GM21381 (cell line): ENCODE data around the gene TARS1.

Experiments used
- ATAC-seq: cut with Tn5 transposase; IDR thresholded peaks from one replicate; pipeline ENCODE4 v1.9.1; 2021; ENCODE audit warnings: mild to moderate bottlenecking, moderate library complexity; ENCODE audit not compliant: unreplicated experiment

The TARS1 gene

DNA sequence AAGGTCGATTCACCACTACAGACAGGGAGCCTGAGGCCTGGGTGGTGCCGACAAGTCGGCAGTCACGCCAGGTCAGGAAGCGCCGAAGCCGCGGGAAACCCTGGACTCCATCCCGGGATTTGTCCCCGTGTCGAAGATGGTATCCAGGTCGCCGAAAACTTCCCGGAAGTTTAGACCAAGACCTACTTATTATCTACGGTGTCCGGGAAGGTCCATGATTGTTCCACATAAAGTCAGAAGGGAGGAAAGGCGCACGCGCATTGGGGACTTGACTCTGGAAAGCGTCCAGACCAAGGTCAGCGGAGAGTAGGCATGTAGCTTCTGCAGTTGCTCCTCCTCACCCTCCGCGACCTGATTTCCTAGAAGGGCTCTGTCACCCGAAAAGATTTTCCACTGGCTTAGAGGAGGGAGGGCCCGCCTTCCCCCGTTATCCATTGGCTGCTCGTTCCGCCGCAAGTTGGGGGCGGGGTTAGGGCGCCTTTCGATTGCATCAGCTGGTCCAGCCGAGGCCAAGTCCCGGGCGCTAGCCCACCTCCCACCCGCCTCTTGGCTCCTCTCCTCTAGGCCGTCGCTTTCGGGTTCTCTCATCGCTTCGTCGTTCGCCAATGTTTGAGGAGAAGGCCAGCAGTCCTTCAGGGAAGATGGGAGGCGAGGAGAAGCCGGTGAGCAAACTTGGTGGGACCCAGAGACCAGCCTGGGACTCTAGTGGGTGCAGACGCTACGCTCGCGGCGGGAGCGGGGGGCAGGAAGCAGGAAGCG lies at the start of gene TARS1:
Gene TARS1, plus strand, starts transcription at position 484 of the 759 bp plus-strand sequence. Its CDS starts 122 bp downstream, at position 606.
- peak; percentile 95 for ATAC-seq

DNA sequence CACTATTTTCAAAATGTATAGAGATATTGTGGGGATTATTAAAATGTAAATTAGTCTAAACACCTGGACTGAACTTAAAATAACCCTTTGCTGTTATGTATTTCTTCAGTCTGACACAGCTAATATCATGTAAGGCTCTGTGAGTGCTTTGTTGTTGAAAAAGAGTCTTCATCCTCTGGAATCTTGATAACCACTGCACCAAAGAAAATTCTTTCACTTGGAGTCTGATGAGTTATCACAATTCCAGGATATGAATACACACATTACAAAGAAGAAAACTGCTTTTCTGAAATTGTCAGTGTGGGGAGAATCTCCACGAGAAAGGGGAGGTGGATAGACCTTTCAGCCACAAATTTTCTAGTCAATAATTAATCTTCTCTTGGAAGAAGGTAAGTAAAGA lies 42.3 kb upstream of the TARS1 start:
- ATAC-seq, result no peak

DNA sequence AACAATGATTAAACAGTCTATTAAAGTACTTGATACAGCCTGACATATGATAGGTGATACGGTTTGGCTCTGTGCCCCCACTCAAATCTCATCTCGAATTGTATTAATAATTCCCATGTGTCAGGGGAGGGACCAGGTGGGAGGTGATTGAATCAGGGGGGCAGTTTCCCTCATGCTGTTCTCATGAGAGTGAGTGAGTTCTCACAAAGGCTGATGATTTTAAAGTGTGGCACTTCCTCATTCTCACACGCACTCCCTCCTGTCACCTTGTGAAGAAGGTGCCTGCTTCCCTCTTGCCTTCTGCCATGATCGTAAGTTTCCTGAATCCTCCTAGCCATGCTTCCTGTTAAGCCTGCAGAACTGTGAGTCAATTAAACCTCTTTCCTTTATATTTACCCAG lies 40.1 kb upstream of the TARS1 start:
- ATAC-seq, result no peak

DNA sequence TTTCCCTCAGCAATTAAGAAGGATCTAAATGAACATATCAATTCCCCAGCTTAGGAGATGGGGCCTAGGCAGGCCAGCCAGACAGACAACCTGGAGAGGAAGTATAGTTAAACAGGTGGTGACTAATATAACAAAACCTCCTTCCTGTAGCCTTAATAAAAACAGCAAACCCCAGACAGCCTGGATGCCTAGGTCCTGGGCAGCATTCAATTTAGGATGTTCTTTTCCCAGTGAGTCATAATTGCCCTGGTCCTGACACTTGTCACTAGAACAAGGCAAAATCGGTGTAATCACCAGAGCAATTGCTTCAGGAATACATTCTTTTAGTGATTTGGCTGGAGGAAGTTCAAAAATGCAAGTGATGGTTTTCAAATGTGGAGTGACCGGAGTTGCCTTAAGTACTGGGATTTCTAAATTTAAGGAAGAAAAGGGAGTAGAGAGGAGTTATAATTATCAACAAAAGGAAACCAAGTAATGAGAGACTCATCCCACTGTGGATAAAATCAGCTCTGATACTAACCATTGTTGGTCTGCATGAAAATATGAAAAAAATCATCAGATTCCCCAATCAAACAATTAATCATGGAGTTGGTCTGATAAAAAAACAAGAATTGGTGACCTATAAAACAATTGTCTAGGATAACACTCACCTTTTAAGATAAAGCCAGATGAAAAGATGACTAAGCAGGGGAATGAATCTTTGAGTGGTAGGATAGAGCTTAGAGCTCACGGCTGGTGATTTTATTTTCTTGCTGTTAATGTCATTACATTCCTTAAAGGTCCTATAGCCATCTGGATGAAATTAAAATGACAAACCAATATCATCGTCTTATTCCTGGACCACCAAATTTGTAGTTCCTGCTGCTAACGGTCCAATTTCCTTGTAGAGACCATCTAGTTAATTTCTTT lies 39.0 kb upstream of the TARS1 start:
- ATAC-seq, result no peak

DNA sequence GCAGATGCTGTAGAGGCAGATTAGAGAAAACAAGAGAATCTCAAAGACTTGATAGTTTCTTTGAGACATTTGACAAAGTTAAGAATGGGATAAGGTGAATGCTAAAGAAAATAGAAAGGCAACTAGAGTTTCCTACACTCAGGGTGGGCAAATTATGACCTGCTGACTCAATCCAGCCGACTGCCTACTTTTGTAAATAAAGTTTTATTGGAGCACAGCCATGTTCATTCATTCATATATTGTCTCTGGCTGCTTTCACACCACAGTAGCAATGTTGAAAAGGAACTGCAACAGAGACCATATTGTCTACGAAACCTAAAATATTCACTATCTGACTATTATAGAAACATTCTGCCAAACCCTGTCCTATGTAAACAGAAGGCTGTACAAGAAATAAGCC lies 37.6 kb upstream of the TARS1 start:
- no peak for ATAC-seq

DNA sequence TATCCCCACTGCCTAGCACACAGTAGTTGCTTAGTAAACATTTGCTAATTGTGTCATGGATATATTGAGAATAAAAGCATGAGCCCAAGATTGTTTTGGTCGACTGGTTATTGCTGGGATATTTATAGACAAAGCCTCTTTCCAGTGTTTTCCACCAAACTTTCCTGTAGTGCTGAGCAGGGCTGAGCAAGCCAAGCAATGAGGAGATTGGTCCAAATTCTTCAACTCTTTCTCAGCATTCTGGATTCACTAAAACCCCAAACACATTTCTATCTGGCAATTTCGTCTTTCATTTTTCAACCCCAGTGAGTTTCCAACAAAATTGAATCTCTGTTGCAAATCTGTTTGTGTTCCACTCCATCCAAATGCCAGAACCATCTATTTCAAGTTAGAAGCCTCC lies 31.9 kb upstream of the TARS1 start:
- ATAC-seq, result no peak

DNA sequence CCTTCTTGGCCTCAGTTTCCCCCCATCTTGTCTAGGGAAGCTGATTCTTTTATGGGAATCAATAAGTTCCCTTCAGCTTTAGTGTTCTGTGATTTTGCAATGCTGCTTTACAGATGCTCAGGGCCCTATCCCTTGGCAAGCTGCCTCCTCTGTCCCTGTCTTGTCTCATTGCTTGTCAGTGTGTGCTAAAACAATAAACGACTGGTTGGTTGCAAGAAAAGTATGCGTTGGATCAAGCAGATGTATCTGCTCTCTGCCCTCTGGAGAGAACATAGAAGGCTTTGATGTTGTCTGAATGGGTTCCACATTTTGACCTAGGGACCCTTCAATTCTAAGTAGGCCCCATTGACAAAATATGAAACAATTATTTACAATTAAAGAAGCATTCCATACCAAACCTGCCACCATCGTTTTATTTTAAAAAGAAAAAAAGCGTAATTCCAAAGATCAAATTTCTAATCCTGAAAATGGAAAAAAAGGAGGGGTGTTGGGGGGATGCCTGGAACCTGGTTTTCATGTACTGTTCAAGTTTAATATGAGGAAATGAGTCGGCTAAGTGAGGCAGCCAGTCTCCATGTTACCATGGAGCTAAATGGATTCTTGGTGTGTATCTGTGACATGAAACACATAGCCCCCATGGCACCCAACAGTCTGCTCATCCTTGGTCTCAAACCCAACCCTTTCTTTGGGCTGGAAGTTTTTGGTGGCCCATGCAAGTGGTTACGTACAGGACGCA lies 31.2 kb upstream of the TARS1 start:
- ATAC-seq, result no peak

DNA sequence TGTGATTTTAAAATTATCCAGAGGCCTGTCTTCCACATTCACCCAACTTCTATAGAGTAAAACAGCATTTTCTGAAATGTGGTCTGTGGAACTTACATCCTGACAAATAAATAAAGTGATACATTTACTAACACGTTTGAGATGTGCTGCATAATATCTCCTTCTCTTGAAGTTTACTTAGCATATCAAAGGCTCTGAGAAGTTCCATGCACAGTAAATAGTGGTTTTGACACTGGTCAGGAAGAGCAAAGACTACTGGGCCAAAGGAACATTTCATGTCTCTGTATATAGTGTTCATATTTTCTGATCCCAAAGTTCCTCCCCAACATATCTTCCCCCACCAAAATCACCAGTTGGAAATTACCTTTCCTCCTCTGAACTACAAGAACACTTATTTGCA lies 30.5 kb upstream of the TARS1 start:
- no peak for ATAC-seq

DNA sequence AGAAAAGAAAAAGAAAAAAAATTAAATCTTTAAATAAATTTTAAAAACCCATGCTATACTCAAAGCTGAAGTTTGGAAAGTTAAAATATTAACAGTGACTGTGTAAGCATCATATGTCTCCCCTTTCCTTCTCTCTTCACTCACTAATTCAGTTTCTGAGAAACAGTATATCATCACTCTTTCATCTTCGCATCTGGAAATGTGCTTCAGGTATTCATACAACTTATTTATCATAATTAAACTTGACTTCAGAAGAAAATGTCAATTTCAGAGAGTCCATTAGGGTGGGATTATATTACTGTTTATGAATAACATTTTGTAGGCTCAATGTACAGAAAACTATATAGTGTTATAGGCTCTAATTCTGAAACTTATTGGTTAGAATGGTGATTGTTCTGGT lies 29.3 kb upstream of the TARS1 start:
- ATAC-seq, result no peak

DNA sequence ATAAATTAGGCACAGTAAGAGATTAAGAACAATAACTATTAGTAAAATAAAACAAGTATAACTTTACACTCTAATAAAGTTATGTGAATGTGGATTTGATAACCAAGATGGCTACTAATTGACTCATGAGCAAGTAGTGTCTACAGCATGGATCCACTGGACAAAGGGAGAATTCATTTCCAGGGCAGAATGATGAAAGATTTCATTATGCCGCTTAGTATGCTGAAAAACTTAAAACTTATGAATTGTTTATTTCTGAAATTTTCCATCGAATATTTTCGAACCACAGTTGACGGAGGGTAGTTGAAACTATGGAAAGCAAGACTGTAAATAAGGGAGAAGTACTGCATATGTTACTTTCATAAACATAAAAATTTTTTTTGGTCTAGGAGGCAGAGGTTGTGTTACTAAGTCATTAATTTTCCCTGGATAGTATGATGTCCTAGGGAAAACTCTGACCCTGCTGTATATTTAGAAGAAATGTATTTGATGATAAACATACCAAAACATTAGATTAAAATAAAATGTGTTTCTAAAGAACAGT lies 24.9 kb upstream of the TARS1 start:
- no peak for ATAC-seq

DNA sequence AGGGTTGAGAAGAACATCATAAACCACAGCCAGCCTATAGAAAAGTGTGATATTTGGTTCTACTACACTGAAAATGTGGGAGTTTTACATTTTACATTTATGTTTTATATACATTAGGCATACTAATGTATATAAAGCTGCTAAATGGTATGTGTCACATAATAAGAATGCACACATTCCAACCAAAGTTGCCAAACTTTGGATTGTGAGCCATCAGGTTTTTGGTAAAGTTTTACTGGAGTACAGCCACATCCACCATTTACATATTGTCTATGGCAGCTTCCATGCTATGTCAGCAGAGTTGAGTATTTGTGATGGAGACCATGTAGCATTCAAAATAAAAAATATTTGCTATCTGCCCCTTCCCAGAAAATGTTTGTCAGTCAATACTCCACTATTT lies 23.1 kb upstream of the TARS1 start:
- ATAC-seq, result no peak

DNA sequence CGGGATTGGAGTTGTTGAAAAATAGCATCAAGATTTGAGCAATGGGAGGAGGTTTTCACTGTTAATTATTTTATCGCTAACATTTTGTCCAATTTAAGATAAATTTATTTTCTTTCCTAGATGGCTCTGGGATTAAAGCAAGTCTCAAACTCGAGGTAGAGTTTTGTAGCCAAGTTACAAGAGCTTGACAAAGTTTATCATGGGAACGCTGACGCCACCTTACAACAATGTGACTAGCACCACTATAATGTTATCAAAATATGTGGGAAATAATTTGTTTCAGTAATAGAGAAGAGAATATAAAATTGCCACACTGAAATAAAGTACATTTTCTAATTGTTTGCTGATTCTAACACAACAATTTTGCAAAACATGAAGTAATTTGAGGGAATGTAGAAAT lies 19.8 kb upstream of the TARS1 start:
- ATAC-seq, result no peak

DNA sequence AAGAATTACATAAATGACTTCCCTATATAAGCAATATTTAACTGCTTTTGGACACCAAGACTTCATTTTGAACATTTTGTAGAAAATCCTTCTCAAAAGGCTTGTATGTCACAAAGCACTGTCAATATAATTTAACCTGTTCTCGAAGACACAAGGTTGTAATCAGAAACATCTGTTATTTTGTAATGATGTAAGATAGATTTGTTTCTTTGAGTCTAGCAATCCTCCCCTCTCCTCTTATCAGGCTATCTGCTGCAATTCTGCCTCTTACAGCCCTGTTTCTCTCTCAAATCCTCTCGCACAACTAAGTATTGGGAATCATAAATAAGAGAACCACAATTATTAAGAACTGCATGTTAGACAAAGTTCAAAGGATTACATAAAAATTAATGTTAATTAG lies 18.6 kb upstream of the TARS1 start:
- ATAC-seq, result no peak

DNA sequence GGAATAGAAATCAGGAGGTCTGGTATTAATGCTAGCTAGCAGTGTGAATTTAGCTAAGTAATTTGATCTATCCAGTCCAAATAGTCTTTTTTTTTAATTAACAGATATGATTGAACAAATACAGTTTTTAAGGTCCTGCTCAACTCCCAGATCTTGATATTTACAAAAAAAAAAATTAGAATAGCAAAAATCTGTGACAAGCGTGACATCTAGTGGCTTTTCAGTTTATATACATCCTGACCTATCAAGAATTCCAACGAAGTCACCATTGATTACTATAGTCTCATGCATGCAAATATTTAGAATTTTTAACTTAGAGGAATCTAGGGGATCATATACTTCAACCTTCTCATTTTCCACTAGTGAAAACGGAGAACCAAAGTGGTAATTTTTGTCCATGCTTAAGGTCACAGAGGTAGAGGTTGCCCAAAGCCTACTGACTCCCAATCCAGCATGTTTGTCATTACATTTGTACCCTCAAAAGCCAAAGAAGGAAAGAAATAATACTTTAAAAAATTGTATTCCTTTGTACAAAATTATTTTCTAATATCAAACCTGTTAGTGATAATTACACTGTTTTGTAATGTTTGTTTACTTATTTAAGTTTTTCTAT lies 17.6 kb upstream of the TARS1 start:
- no peak for ATAC-seq

DNA sequence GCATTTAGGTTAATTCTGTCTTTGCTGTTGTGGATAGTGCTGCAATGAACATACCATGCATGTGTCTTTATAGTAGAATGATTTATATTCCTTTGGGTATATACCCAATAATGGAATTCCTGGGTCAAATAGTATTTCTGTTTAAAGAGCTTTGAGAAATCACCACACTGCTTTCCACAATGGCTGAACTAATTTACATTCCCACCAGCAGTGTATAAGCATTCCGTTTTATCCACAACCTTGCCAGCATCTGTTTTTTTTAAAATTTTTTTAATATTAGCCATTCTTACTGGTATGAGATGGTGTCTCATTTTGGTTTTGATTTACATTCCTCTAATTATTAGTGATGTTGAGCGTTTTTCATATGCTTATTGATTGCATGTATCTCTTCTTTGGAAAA lies 15.5 kb upstream of the TARS1 start:
- no peak for ATAC-seq

DNA sequence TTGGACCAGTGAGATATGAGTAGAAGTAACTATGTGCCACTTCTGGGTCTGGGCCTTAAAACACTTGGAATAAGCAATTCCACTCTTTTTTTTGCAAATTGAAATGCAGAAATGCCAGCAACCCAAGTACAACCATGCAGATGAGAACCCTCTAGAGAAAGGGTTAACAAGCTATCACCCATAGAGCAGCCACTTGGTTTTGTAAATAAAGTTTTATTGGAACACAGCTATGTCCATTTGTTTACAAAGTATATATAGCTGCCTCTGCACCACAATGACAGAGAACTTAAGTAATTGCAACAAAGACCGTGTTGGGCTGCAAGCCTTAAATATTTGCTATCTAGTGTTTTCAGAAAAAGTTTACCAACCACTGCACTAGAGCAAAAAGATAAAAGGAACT lies 9.8 kb upstream of the TARS1 start:
- ATAC-seq, result no peak

DNA sequence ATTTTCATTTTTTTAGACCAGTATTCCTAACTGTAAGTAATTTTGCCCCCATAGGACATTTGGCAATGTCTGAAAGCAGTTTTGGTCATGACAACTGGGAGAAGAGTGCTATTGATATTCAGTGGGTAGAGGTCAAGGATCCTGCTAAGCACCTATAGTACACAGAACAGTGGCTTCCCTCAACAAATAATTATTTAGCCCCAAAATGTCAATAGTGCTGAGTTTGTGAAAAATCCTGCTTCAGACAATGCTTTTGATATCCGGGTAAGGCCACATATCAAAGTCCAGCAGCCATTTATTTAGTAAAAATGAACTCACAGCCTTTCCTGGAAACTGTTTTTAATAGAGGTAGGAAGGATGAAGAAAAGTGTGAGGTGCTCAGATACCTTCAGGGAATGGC lies 8.1 kb upstream of the TARS1 start:
- ATAC-seq, result no peak

DNA sequence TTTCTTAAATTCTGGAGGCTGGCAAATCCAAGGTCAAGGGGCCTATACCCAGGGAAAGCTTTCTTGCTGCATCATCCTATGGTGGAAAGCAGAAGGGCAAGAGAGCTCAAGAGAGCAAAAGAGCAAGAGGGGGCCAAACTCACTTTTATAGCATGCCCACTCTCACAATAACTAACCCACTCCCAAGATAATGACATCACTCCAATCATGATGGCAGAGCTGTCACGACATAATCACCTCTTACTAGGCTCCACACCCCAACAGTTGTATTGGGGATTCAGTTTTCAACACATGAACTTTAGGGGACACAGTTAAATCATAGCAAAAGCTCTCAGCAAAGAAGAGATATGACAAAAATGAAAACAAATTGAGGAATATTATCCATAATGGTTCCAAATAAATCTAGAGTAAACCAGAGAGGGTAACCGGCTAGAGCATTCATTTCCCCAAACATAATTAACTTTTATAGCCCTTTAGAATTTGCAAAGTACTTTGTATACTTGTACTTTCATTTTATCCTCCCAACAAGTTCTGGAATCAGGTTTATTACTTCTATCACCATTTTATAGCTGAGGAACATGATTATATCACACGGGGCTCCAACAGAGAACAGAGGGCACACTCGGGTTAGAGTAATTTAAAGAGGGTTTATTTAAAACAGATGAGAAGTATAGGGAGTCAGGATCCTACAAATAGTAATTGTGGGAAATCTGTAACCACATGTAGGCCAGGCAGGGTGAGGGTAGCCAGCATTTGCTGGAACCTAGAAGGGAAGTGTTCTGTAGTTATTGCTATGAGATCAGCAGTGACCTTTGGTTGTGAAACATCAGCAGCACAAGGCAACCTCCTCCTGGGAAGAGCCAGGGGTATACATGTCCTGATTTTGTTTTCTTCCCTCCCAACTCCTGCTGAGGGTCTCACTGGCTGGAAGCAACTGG lies 7.2 kb upstream of the TARS1 start:
- ATAC-seq, result no peak

DNA sequence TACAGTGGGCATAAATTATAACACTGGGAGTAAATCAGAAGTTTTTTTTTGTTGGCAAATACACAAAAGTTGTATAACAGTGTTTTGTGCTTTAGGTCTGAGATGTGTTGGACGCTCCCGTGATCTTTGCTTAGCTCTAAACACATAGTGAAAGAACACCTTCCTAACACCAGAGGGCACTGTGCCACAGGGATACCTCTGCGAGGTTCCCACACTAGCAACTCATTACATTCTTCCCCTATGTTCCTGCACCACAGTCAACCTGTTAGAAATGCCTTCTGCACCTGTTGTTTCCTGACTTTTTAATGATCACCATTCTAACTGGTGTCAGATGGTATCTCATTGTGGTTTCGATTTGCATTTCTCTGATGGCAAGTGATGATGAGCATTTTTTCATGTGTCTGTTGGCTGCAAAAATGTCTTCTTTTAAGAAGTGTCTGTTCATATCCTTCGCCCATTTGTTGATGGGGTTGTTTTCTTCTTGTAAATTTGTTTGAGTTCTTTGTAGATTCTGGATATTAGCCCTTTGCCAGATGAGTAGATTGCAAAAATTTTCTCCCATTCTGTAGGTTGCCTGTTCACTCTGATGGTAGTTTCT lies 4.8 kb upstream of the TARS1 start:
- ATAC-seq, result peak; percentile 37
